ENCODE results near the gene CFAP46. TPM values are rescaled to one million over a fixed set of nuclear protein-coding genes. Genes with fewer than 3 reads are reported as not detected.

The CFAP46 gene
- under 1 TPM in 1 of 3 donors, not detected in 2; 0.35 TPM for total RNA-seq
- 0.09 TPM for total RNA-seq (2013)

DNA sequence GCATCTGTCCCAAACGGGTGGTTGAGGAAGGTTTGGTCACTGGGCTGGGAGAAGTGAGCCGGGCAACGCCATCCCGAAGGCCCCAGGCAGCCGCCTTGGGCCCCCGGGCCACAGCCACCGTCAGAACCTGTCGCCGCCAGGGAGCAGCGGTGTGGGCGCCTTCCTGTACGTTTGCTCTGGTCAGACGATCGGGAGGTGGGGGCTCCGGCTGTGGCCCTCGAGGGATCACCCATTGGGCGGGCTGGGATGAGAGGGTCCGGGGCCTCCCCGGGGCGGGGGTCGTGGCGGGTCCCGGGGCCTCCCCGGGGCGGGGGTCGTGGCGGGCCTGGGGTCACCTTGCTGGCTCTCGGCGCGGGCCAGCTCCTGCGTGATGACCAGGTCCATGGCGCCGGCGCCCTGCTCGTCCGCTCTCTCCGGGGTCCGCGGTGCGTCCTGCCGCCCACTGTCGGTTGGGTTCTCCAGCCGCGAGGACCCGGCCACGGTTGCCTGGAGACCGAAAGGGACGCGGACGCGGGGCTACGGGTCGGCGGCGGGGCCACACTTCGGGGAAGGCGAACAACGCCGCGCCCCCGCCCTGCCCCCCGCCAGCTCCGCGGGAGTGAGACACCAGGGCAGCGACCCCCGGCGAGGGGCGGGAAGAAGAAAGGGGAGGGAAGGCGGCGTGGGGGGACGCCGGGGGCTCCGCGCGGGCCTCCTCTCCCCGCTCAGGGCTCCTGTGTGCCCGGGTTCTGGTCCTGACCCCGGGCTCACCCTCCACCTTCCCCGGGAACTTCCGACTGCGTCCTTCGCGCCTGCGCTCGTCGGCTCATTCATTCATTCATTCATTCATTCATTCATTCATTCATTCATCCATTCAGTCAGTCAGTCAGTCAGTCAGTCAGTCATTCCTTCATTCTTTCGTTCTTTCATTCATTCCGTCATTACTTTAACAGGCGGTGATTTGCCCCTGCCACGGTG lies at the start of gene CFAP46:
Gene CFAP46, minus strand, starts transcription at position 470 of the 957 bp plus-strand sequence. Its CDS starts 86 bp downstream, at position 384.
- ATAC-seq (peak in 2 of 3 donors; percentile 53 to 58), DNase-seq (peak in 1 of 2 donors; percentile 29)
- Mint-ChIP-seq H3K27me3 (ENCODE audit: low read depth in 2 of 2) (peaks cover 50 to 60% of the 10 kb centered on the region in 2 donors), H3K4me3 (peak within 1 kb of the TSS; percentile 84), H3K27ac (peak within 1 kb of the TSS in 1 of 2 donors; percentile 69), H3K9me3 (no peaks in the 10 kb centered on the region), H3K36me3 (no peaks in the 10 kb centered on the region), H3K4me1 (peaks cover 5 to 6% of the 10 kb centered on the region in 2 donors)
- no peak for TF ChIP-seq CTCF (IDR thresholded peaks at IDR 0.05)
- Histone ChIP-seq H3K36me3 (ENCODE audit: control insufficient read depth, insufficient read depth, low read length) (no peaks in the 10 kb centered on the region), H3K4me1 (ENCODE audit: control insufficient read depth, insufficient read depth, low read length) (peaks cover 5% of the 10 kb centered on the region), H3K9me3 (ENCODE audit: control insufficient read depth, insufficient read depth, low read length) (no peaks in the 10 kb centered on the region), H3K4me3 (ENCODE audit: low read length) (no peak within 1 kb of the TSS), H3K27ac (ENCODE audit: low read length) (no peak within 1 kb of the TSS), H3K27me3 (ENCODE audit: control insufficient read depth, insufficient read depth, low read length) (peaks cover 9% of the 10 kb centered on the region)
- 4% methylated on average over 89 of the region's 90 CpGs for WGBS (ENCODE audit: insufficient coverage)
- intact Hi-C loops (cut with micrococcal nuclease) = no loop called here

DNA sequence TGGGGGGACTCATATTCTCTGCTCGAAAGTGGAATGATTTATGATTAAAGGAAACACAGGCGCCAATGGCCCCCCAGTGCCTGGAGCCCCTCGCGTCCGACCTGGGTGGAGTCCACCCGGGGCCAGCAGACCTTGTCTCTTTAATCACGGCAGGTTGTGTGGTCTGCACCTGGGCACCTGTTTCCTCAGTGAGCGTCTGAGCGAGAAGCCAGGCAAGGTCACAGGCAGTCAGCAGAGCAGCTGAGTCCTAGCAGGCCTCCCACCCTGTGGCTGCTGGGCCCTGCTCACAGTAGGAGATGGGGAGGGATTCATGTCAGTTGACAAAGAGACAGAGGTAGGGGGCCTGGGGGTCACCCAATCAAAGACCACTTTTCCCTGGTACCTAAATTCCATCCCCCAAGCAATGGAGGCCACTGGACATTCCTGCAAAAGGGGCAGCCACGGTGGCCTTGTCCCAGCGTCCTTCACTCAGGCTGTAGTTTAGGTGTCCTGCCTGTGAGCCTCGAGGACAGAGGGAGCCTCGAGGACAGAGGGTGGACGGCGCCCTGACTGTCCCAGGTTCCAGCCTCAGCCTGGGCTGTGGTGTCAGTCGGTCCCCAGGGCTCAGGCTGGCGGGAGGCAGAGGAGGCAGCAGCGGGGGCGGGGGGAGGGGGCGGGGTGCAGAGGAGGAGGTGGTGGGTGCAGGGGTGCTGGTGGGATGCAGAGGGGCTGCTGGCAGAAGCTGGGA lies 49.5 kb upstream of the CFAP46 start:
- H3K27ac Mint-ChIP-seq = no peak overlapping the region

DNA sequence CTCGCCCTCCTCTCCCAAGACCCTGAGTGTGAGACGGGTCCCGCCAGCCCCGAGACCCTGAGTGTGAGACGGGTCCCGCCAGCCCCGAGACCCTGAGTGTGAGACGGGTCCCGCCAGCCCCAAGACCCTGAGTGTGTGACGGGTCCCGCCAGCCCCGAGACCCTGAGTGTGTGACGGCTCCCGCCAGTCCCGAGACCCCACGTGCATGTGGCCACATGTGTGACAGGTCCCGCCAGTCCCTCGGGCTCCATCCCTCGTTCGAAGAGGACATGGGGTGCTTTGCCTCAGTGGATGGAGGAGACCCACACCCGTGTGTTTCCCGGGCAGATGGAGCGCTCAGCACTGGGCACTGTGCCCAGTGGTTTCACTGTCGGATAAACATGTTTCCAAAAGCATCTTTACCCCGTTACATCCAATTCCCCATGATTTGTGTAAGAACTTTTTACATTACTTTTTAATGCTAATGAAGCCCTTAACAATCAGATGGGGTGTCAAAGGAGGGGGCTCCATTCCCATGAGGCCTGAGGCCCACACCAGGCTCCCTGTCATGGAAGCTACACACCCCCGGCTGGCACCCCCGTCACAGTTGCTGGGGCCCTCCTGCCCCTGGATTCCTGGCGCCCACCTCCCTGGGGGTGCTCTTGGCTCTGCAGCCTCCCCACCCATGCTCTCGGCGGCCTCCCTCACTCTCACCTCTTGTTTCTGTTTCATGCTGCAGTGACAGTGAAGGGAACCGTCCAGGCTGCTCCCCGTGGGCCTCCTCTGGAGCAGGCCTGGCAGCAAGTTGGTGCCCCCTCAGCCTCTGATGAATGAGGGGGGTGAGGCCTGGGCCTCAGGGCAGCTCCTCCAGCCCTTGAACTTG lies 48.5 kb upstream of the CFAP46 start:
- H3K4me1 Mint-ChIP-seq = no peaks in the 10 kb centered on the region
- Histone ChIP-seq H3K36me3 (ENCODE audit: control insufficient read depth, insufficient read depth, low read length) (no peaks in the 10 kb centered on the region), H3K9me3 (ENCODE audit: control insufficient read depth, insufficient read depth, low read length) (no peaks in the 10 kb centered on the region), H3K4me3 (ENCODE audit: low read length) (no peak overlapping the region), H3K27me3 (ENCODE audit: control insufficient read depth, insufficient read depth, low read length) (no peaks in the 10 kb centered on the region), H3K27ac (ENCODE audit: low read length) (no peak overlapping the region), H3K4me1 (ENCODE audit: control insufficient read depth, insufficient read depth, low read length) (no peaks in the 10 kb centered on the region)
- TF ChIP-seq CTCF (IDR thresholded peaks at IDR 0.05) = no peak
- no peaks in the 10 kb centered on the region for H3K27me3 Mint-ChIP-seq (ENCODE audit: low read depth in 2 of 2)
- no peak overlapping the region for H3K27ac Mint-ChIP-seq
- ATAC-seq (no peak), DNase-seq (no peak)
- intact Hi-C loops (cut with micrococcal nuclease) = no loop called here
- no peaks in the 10 kb centered on the region for H3K36me3 Mint-ChIP-seq
- no peaks in the 10 kb centered on the region for H3K9me3 Mint-ChIP-seq
- H3K4me3 Mint-ChIP-seq = no peak overlapping the region
- 87% methylated on average over 30 of the region's 32 CpGs for WGBS (ENCODE audit: insufficient coverage)

More for the DNA sequence above, 49.5 kb upstream of the CFAP46 start:
- H3K9me3 Mint-ChIP-seq = no peaks in the 10 kb centered on the region
- no peak overlapping the region for H3K4me3 Mint-ChIP-seq
- H3K4me1 ChIP-seq (ENCODE audit: control insufficient read depth, insufficient read depth, low read length) = no peaks in the 10 kb centered on the region
- no peaks in the 10 kb centered on the region for H3K36me3 Mint-ChIP-seq
- ATAC-seq = no peak
- H3K36me3 ChIP-seq (ENCODE audit: control insufficient read depth, insufficient read depth, low read length) = no peaks in the 10 kb centered on the region
- no peaks in the 10 kb centered on the region for H3K9me3 ChIP-seq (ENCODE audit: control insufficient read depth, insufficient read depth, low read length)
- intact Hi-C loops (cut with micrococcal nuclease) = no loop called here
- H3K27me3 Mint-ChIP-seq (ENCODE audit: low read depth in 2 of 2) = no peaks in the 10 kb centered on the region
- no peaks in the 10 kb centered on the region for H3K27me3 ChIP-seq (ENCODE audit: control insufficient read depth, insufficient read depth, low read length)
- H3K4me3 ChIP-seq (ENCODE audit: low read length) = no peak overlapping the region
- no peak for DNase-seq
- no peak for TF ChIP-seq CTCF (IDR thresholded peaks at IDR 0.05)
- 52% methylated on average over 19 of the region's 20 CpGs for WGBS (ENCODE audit: insufficient coverage)
- no peaks in the 10 kb centered on the region for H3K4me1 Mint-ChIP-seq
- H3K27ac ChIP-seq (ENCODE audit: low read length) = no peak overlapping the region

Measured in natural killer cell (primary cell).